ENCODE results near the gene RREB1.
A peak's percentile ranks its signal among the peaks of the same experiment; 100 is the strongest.

Gene RREB1

GRCh38 chr6:7238900-7239589 is 131.3 kb downstream of the RREB1 start:
- Histone ChIP-seq H3K27me3 (ENCODE audit: insufficient read depth, low read length) (no peaks in the 10 kb centered on the region), H3K4me3 (ENCODE audit: low read length) (no peak overlapping the region), H3K36me3 (ENCODE audit: insufficient read depth, low read depth, low read length) (no peaks in the 10 kb centered on the region), H3K4me1 (ENCODE audit: insufficient read depth, low read length) (peaks cover 27% of the 10 kb centered on the region), H3K9ac (ENCODE audit: low read depth, low read length) (peak overlapping the region; percentile 56; the same call in 1 of the 2 replicates), H3K27ac (ENCODE audit: low read length) (no peak overlapping the region), H3K9me3 (ENCODE audit: insufficient read depth, low read depth, low read length) (no peaks in the 10 kb centered on the region)

GRCh38 chr6:7239590-7239948 is 131.8 kb downstream of the RREB1 start:
- Histone ChIP-seq H3K9me3 (ENCODE audit: insufficient read depth, low read depth, low read length) (no peaks in the 10 kb centered on the region), H3K27me3 (ENCODE audit: insufficient read depth, low read length) (no peaks in the 10 kb centered on the region), H3K9ac (ENCODE audit: low read depth, low read length) (peak overlapping the region; percentile 56; the same call in 1 of the 2 replicates), H3K36me3 (ENCODE audit: insufficient read depth, low read depth, low read length) (no peaks in the 10 kb centered on the region), H3K27ac (ENCODE audit: low read length) (no peak overlapping the region), H3K4me3 (ENCODE audit: low read length) (no peak overlapping the region), H3K4me1 (ENCODE audit: insufficient read depth, low read length) (peaks cover 27% of the 10 kb centered on the region)

GRCh38 chr6:7240351-7240750 is 132.6 kb downstream of the RREB1 start:
- H3K27ac ChIP-seq (ENCODE audit: low read length), result no peak overlapping the region
- H3K27me3 ChIP-seq (ENCODE audit: insufficient read depth, low read length), result no peaks in the 10 kb centered on the region
- no peaks in the 10 kb centered on the region for H3K9me3 ChIP-seq (ENCODE audit: insufficient read depth, low read depth, low read length)
- H3K4me1 ChIP-seq (ENCODE audit: insufficient read depth, low read length), result peaks cover 27% of the 10 kb centered on the region
- no peaks in the 10 kb centered on the region for H3K36me3 ChIP-seq (ENCODE audit: insufficient read depth, low read depth, low read length)
- H3K9ac ChIP-seq (ENCODE audit: low read depth, low read length), result no peak overlapping the region
- H3K4me3 ChIP-seq (ENCODE audit: low read length), result no peak overlapping the region

GRCh38 chr6:7241160-7241559 is 133.4 kb downstream of the RREB1 start:
- peaks cover 27% of the 10 kb centered on the region for H3K4me1 ChIP-seq (ENCODE audit: insufficient read depth, low read length)
- H3K27me3 ChIP-seq (ENCODE audit: insufficient read depth, low read length), result no peaks in the 10 kb centered on the region
- no peak overlapping the region for H3K27ac ChIP-seq (ENCODE audit: low read length)
- no peaks in the 10 kb centered on the region for H3K36me3 ChIP-seq (ENCODE audit: insufficient read depth, low read depth, low read length)
- no peaks in the 10 kb centered on the region for H3K9me3 ChIP-seq (ENCODE audit: insufficient read depth, low read depth, low read length)
- H3K9ac ChIP-seq (ENCODE audit: low read depth, low read length), result no peak overlapping the region
- H3K4me3 ChIP-seq (ENCODE audit: low read length), result no peak overlapping the region

GRCh38 chr6:7241709-7242645 is 134.2 kb downstream of the RREB1 start:
- no peak overlapping the region for H3K4me3 ChIP-seq (ENCODE audit: low read length)
- H3K36me3 ChIP-seq (ENCODE audit: insufficient read depth, low read depth, low read length), result 0 out of 2 replicates have a peak, but pooled peaks cover 1% of the 10 kb centered on the region
- H3K27me3 ChIP-seq (ENCODE audit: insufficient read depth, low read length), result no peaks in the 10 kb centered on the region
- no peak overlapping the region for H3K27ac ChIP-seq (ENCODE audit: low read length)
- peak overlapping the region; percentile 46; the same call in 1 of the 2 replicates for H3K9ac ChIP-seq (ENCODE audit: low read depth, low read length)
- H3K4me1 ChIP-seq (ENCODE audit: insufficient read depth, low read length), result peaks cover 27% of the 10 kb centered on the region
- H3K9me3 ChIP-seq (ENCODE audit: insufficient read depth, low read depth, low read length), result no peaks in the 10 kb centered on the region

GRCh38 chr6:7242835-7243178 is 135.0 kb downstream of the RREB1 start:
- peak overlapping the region; percentile 46; the same call in 1 of the 2 replicates for H3K9ac ChIP-seq (ENCODE audit: low read depth, low read length)
- H3K4me1 ChIP-seq (ENCODE audit: insufficient read depth, low read length), result peaks cover 27% of the 10 kb centered on the region
- no peaks in the 10 kb centered on the region for H3K9me3 ChIP-seq (ENCODE audit: insufficient read depth, low read depth, low read length)
- H3K4me3 ChIP-seq (ENCODE audit: low read length), result no peak overlapping the region
- no peak overlapping the region for H3K27ac ChIP-seq (ENCODE audit: low read length)
- peaks cover 9% of the 10 kb centered on the region; the same call in 1 of the 2 replicates for H3K36me3 ChIP-seq (ENCODE audit: insufficient read depth, low read depth, low read length)
- no peaks in the 10 kb centered on the region for H3K27me3 ChIP-seq (ENCODE audit: insufficient read depth, low read length)

- Histone ChIP-seq H3K36me3 (ENCODE audit: insufficient read depth, low read depth, low read length) (peaks cover 14% of the 10 kb centered on the region; the same call in 1 of the 2 replicates), H3K27ac (ENCODE audit: low read length) (no peak overlapping the region), H3K9me3 (ENCODE audit: insufficient read depth, low read depth, low read length) (no peaks in the 10 kb centered on the region), H3K4me3 (ENCODE audit: low read length) (no peak overlapping the region), H3K27me3 (ENCODE audit: insufficient read depth, low read length) (no peaks in the 10 kb centered on the region), H3K9ac (ENCODE audit: low read depth, low read length) (peak overlapping the region; percentile 46; the same call in 1 of the 2 replicates), H3K4me1 (ENCODE audit: insufficient read depth, low read length) (peaks cover 27% of the 10 kb centered on the region)
Observed at GRCh38 chr6:7243179-7243981, 135.6 kb downstream of the RREB1 start.

- no peak overlapping the region for H3K9ac ChIP-seq (ENCODE audit: low read depth, low read length)
- H3K4me1 ChIP-seq (ENCODE audit: insufficient read depth, low read length), result peaks cover 20% of the 10 kb centered on the region
- no peaks in the 10 kb centered on the region for H3K27me3 ChIP-seq (ENCODE audit: insufficient read depth, low read length)
- H3K27ac ChIP-seq (ENCODE audit: low read length), result no peak overlapping the region
- H3K36me3 ChIP-seq (ENCODE audit: insufficient read depth, low read depth, low read length), result peaks cover 29% of the 10 kb centered on the region
- H3K9me3 ChIP-seq (ENCODE audit: insufficient read depth, low read depth, low read length), result no peaks in the 10 kb centered on the region
- no peak overlapping the region for H3K4me3 ChIP-seq (ENCODE audit: low read length)
Observed at GRCh38 chr6:7245668-7246393, 138.1 kb downstream of the RREB1 start.

GRCh38 chr6:7246401-7247178 is 138.8 kb downstream of the RREB1 start:
- H3K9ac ChIP-seq (ENCODE audit: low read depth, low read length), result no peak overlapping the region
- no peaks in the 10 kb centered on the region for H3K27me3 ChIP-seq (ENCODE audit: insufficient read depth, low read length)
- peaks cover 29% of the 10 kb centered on the region for H3K36me3 ChIP-seq (ENCODE audit: insufficient read depth, low read depth, low read length)
- H3K9me3 ChIP-seq (ENCODE audit: insufficient read depth, low read depth, low read length), result no peaks in the 10 kb centered on the region
- no peak overlapping the region for H3K27ac ChIP-seq (ENCODE audit: low read length)
- peaks cover 18% of the 10 kb centered on the region for H3K4me1 ChIP-seq (ENCODE audit: insufficient read depth, low read length)
- no peak overlapping the region for H3K4me3 ChIP-seq (ENCODE audit: low read length)

- Histone ChIP-seq H3K27me3 (ENCODE audit: insufficient read depth, low read length) (no peaks in the 10 kb centered on the region), H3K9me3 (ENCODE audit: insufficient read depth, low read depth, low read length) (no peaks in the 10 kb centered on the region), H3K36me3 (ENCODE audit: insufficient read depth, low read depth, low read length) (peaks cover 29% of the 10 kb centered on the region), H3K4me3 (ENCODE audit: low read length) (no peak overlapping the region), H3K27ac (ENCODE audit: low read length) (no peak overlapping the region), H3K9ac (ENCODE audit: low read depth, low read length) (no peak overlapping the region), H3K4me1 (ENCODE audit: insufficient read depth, low read length) (peaks cover 13% of the 10 kb centered on the region)
Observed at GRCh38 chr6:7247179-7247456, 139.4 kb downstream of the RREB1 start.

All from iPS-20b (cell line).